HepG2 (cell line): ENCODE measurements around the gene GPR85. TPM values are rescaled to one million over a fixed set of nuclear protein-coding genes. Genes with fewer than 3 reads are reported as not detected.

ENCODE experiments used
- ATAC-seq: fragments of 200-7000 bp; cut with Tn5 transposase; 3 replicates; pipeline ENCODE4 v1.9.1; 2020; ENCODE audit warnings: mild to moderate bottlenecking, moderate library complexity
- BruUV-seq: library from RNA; stranded (reverse); fragments of 400-500 nt; replicated peaks from 2 replicates; lab custom pipeline; 2021; lab: Mats Ljungman, UMichigan
- CTCF ChIA-PET: fragments of 300-600 bp; formaldehyde crosslinking; extraction: SDS; loops from one replicate; lab custom pipeline; 2021; ENCODE audit warnings: low total read pairs, inconsistent platforms, low intra/inter-chr PET ratio; lab: Yijun Ruan, JAX
- POLR2A ChIA-PET: fragments of 350-600 bp; sonication (Branson Sonifier 250); formaldehyde crosslinking; loops from one replicate; lab custom pipeline; 2020; ENCODE audit warnings: antibody characterized with exemption, inconsistent platforms; lab: Yijun Ruan, JAX
- DNase-seq: peaks from one replicate; pipeline ENCODE4 v3.0.0-alpha.2; 2015; ENCODE audit warnings: low spot score
- FAIRE-seq: peaks from 3 replicates; lab custom pipeline; 2011; peaks lifted over from hg19 to GRCh38; lab: Jason Lieb, UNC
- H2AFZ ChIP-seq: one replicate; pipeline ENCODE4 v1.6.1; 2011; ENCODE audit warnings: low read length, inconsistent platforms
- H3K27ac ChIP-seq: fragments of 300-600 bp; 3 replicates; pipeline ENCODE4 v1.8.0; 2011; ENCODE audit warnings: mixed run types, mild to moderate bottlenecking, mixed read lengths, low read length, inconsistent platforms; ENCODE audit not compliant: insufficient read depth; ENCODE audit errors: extremely low read length
- H3K27me3 ChIP-seq, 2 experiments: fragments of 200-600 bp in 1 of 2; 2 replicates in 1 of 2; 3 replicates in 1 of 2; pipeline versions ENCODE4 v1.6.0 to v1.8.0; 2011; ENCODE audit warnings: low read length in 2 of 2, mild to moderate bottlenecking in 2 of 2, moderate library complexity in 2 of 2, inconsistent platforms in 1 of 2; ENCODE audit not compliant: insufficient read depth in 2 of 2, control insufficient read depth in 1 of 2
- H3K36me3 ChIP-seq, 2 experiments: fragments of 200-600 bp in 1 of 2; replicated peaks in 1 of 2; 2 replicates in 1 of 2; 3 replicates in 1 of 2; pipeline versions ENCODE4 v1.5.1 to v1.8.0; 2011; ENCODE audit warnings: low read length in 2 of 2, inconsistent platforms in 1 of 2; ENCODE audit not compliant: insufficient read depth in 2 of 2, control insufficient read depth in 1 of 2
- H3K4me1 ChIP-seq: 2 replicates; pipeline ENCODE4 v1.5.1; 2012; ENCODE audit warnings: low read length, inconsistent platforms; ENCODE audit not compliant: insufficient read depth
- H3K4me2 ChIP-seq: 2 replicates; pipeline ENCODE4 v1.6.0; 2011; ENCODE audit warnings: low read depth, low read length, inconsistent platforms
- H3K4me3 ChIP-seq, 3 experiments: fragments of 200-600 bp in 1 of 3; sonication (generic), shearing (Covaris generic) in 1 of 3; replicated peaks in 1 of 3; 2 replicates each; pipeline ENCODE4 v1.5.1; 2011 to 2016; ENCODE audit warnings: low read length in 3 of 3, inconsistent platforms in 2 of 3, low read depth in 2 of 3, mild to moderate bottlenecking in 2 of 3, control low read depth in 1 of 3, mixed read lengths in 1 of 3; ENCODE audit not compliant: insufficient read depth in 1 of 3
- H3K79me2 ChIP-seq: one replicate; pipeline ENCODE4 v1.6.1; 2011; ENCODE audit warnings: low read length, inconsistent platforms; ENCODE audit not compliant: insufficient read depth
- H3K9ac ChIP-seq: 2 replicates; pipeline ENCODE4 v1.6.0; 2011; ENCODE audit warnings: mild to moderate bottlenecking, low read depth, low read length, inconsistent platforms; ENCODE audit not compliant: insufficient read depth
- H3K9me3 ChIP-seq: 2 replicates; pipeline ENCODE4 v1.5.1; 2012; ENCODE audit warnings: mild to moderate bottlenecking, low read length
- H4K20me1 ChIP-seq: 2 replicates; pipeline ENCODE4 v1.6.0; 2011; ENCODE audit warnings: inconsistent platforms, mild to moderate bottlenecking, low read length, moderate library complexity; ENCODE audit not compliant: insufficient read depth
- AKAP8 ChIP-seq: sonication (generic); formaldehyde crosslinking; IDR thresholded peaks from 2 replicates; pipeline ENCODE4 v1.5.1; 2020; ENCODE audit warnings: mild to moderate bottlenecking, missing genetic modification reagents
- FOXP1 ChIP-seq, 2 experiments: fragments of 450-650 bp in 1 of 2; IDR thresholded peaks; 2 replicates each; pipeline ENCODE4 v1.6.1; 2017 to 2018; ENCODE audit warnings: antibody characterized with exemption in 1 of 2
- HMG20B ChIP-seq: conservative IDR thresholded peaks from 2 replicates; pipeline ENCODE4 v1.6.1; 2016; ENCODE audit warnings: missing genetic modification reagents, missing compliant biosample characterization
- KAT8 ChIP-seq: IDR thresholded peaks from 2 replicates; pipeline ENCODE4 v1.6.1; 2016; ENCODE audit warnings: missing genetic modification reagents, missing compliant biosample characterization
- KLF6 ChIP-seq: IDR thresholded peaks from 2 replicates; pipeline ENCODE4 v1.8.0; 2016; ENCODE audit warnings: missing biosample characterization, missing genetic modification reagents
- MYNN ChIP-seq: sonication (generic); formaldehyde crosslinking; IDR thresholded peaks from 2 replicates; pipeline ENCODE4 v1.4.0; 2020; ENCODE audit warnings: mild to moderate bottlenecking, low read depth, missing genetic modification reagents
- ZBTB8A ChIP-seq: sonication (generic); formaldehyde crosslinking; IDR thresholded peaks from 2 replicates; pipeline ENCODE4 v1.4.0; 2020; ENCODE audit warnings: mild to moderate bottlenecking, low read depth, missing genetic modification reagents, borderline replicate concordance
- ZNF260 ChIP-seq: sonication (generic); formaldehyde crosslinking; IDR thresholded peaks from 2 replicates; pipeline ENCODE4 v1.4.0; 2020; ENCODE audit warnings: missing genetic modification reagents, low read depth, mild to moderate bottlenecking, borderline replicate concordance
- ZNF644 ChIP-seq: IDR thresholded peaks from 2 replicates; pipeline ENCODE4 v1.6.1; 2016; ENCODE audit warnings: low read depth
- WGBS: methylation state at CpG from one replicate; pipeline ENCODE4 v1.1.6; 2017; ENCODE audit warnings: low lambda C conversion rate; 5-methylcytosine and 5-hydroxymethylcytosine counted together
- in situ Hi-C: cut with HindIII; loops from 2 replicates; pipeline ENCODE4 v1.10.0; 2017; ENCODE audit warnings: low pct_unique_long_range_greater_than_20kb; ENCODE audit not compliant: extremely low pct_ligation_motif_present
- intact Hi-C: fragments of 100-400 bp; cut with micrococcal nuclease; formaldehyde crosslinking; loops from one replicate; pipeline ENCODE4 v1.10.0; 2022; ENCODE audit not compliant: unreplicated experiment
- polyA plus RNA-seq, 8 experiments: library from polyadenylated mRNA; depleted of rRNA in 3 of 8; stranded (reverse) in 7 of 8; unstranded in 1 of 8; fragments of >200 nt; fragmentation: Illumina TruSeq in 4 of 8; extraction: Trizol in 4 of 8; gene quantifications; 2 replicates each; pipeline versions ENCODE4 v1.2.1 to v1.2.3, GENCODE V29; 2011 to 2016; ENCODE audit warnings: low read depth in 4 of 8, missing spikeins in 1 of 8, mixed read lengths in 1 of 8; ENCODE audit not compliant: insufficient read depth in 1 of 8
- total RNA-seq, 5 experiments: library from RNA; depleted of rRNA; stranded (reverse); fragments of >200 nt; fragmentation: Illumina TruSeq; extraction: Trizol; gene quantifications; 2 replicates each; pipeline ENCODE4 v1.2.3, GENCODE V29; 2016; ENCODE audit warnings: low read depth in 1 of 5
- TF ChIP-seq, protein P1 (sequence below): sonication (generic); formaldehyde crosslinking; IDR thresholded peaks from 2 replicates; pipeline ENCODE4 v1.5.1; 2020; ENCODE audit warnings: missing genetic modification reagents, mild to moderate bottlenecking, borderline replicate concordance
- TF ChIP-seq, protein P2 (sequence below): IDR thresholded peaks from 2 replicates; pipeline ENCODE4 v1.6.1; 2012; ENCODE audit warnings: low read depth, low read length, improper control_type of control experiment

The GPR85 gene
- total and polyA plus RNA-seq, 2 of the 13 experiments (the other 11 are each of a cell fraction or from before 2014, with no cell fraction given), result not detected

DNA sequence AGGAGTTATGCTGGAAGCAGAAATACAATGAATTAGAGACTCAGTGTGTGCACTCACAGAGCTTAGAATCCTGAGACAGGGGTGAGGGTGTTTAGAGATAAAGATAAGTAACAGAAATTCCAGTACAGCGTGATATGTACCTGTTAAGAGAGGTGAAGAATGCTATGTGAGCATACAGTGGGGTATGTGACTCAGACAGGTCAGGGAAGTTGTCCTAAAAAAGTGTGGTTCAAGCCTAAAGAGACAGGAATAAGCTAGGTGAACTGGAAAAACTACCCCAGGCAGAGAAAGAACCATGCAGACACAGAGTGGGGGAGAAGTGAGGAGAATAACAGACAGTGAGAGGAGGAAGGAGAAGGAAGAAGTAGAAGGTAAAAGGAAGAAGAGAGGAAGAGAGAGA, 23.1 kb upstream of the GPR85 start (continued):
- TF ChIP-seq ZNF260 (CRISPR knock-in tag), result no peak
- no peak for TF ChIP-seq HMG20B
- TF ChIP-seq, protein P1, sequence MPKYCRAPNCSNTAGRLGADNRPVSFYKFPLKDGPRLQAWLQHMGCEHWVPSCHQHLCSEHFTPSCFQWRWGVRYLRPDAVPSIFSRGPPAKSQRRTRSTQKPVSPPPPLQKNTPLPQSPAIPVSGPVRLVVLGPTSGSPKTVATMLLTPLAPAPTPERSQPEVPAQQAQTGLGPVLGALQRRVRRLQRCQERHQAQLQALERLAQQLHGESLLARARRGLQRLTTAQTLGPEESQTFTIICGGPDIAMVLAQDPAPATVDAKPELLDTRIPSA (CRISPR knock-in tag), result no peak
- TF ChIP-seq KAT8, result no peak
- TF ChIP-seq FOXP1 (IDR thresholded peaks at IDR 0.05), result no peak
- TF ChIP-seq FOXP1 (CRISPR knock-in tag; IDR thresholded peaks at IDR 0.05), result no peak
- TF ChIP-seq, protein P2, sequence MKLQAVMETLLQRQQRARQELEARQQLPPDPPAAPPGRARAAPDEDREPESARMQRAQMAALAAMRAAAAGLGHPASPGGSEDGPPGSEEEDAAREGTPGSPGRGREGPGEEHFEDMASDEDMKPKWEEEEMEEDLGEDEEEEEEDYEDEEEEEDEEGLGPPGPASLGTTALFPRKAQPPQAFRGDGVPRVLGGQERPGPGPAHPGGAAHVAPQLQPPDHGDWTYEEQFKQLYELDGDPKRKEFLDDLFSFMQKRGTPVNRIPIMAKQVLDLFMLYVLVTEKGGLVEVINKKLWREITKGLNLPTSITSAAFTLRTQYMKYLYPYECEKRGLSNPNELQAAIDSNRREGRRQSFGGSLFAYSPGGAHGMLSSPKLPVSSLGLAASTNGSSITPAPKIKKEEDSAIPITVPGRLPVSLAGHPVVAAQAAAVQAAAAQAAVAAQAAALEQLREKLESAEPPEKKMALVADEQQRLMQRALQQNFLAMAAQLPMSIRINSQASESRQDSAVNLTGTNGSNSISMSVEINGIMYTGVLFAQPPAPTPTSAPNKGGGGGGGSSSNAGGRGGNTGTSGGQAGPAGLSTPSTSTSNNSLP, result no peak

DNA sequence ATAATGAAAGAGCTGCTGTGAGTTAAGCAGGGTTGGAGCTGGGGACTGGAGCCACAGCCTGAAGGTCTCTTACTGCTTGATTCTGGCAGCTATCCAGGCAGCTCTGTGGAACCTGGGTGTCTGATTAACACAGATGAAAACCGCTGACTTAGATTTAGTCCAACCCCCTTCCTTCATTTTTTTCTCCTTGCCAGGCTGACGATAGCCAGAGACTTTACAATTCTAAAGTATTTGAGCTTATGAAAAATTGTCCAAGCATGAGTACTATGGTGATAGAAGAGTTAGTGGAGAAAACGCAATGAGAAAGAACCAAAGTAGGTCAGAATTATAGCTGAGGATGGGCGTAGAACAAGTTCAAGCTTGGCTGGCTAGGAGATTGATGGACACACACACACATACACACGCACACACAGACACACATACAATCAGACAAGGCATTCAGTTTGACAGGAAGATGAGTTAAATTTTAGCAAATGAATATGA, 13.5 kb upstream of the GPR85 start:
- CTCF ChIA-PET, result no interaction called here
- no peaks in the 10 kb centered on the region for H4K20me1 ChIP-seq
- DNase-seq, result no peak
- no peak for ATAC-seq
- whole genome bisulfite sequencing, result 21% methylated on average over 5 of the region's 5 CpGs
- TF ChIP-seq ZNF644 (CRISPR knock-in tag), result no peak
- TF ChIP-seq AKAP8 (CRISPR knock-in tag), result no peak
- no peak for TF ChIP-seq MYNN (CRISPR knock-in tag)
- TF ChIP-seq ZBTB8A (CRISPR knock-in tag), result no peak
- TF ChIP-seq KLF6 (CRISPR knock-in tag), result no peak
- H3K9ac ChIP-seq, result no peak overlapping the region
- H3K4me1 ChIP-seq, result no peaks in the 10 kb centered on the region
- no TSS peak for BruUV-seq
- H3K36me3 ChIP-seq, result no peaks in the 10 kb centered on the region
- no peaks in the 10 kb centered on the region for H3K9me3 ChIP-seq
- H3K27me3 ChIP-seq, result no peaks in the 10 kb centered on the region
- no peak overlapping the region for H3K4me3 ChIP-seq
- H3K4me2 ChIP-seq, result no peak overlapping the region
- intact Hi-C loops, result no loop called here
- H2AFZ ChIP-seq, result no peak overlapping the region
- H3K79me2 ChIP-seq, result no peaks in the 10 kb centered on the region
- no peak overlapping the region for H3K27ac ChIP-seq
- in situ Hi-C loops, result no loop called here
- FAIRE-seq, result no peak
- POLR2A ChIA-PET, result no interaction called here
